A172 (cell line): ENCODE measurements around the gene OFD1. TPM values are rescaled to one million over a fixed set of nuclear protein-coding genes. Genes with fewer than 3 reads are reported as not detected.

Source experiments
- DNase-seq: peaks from one replicate; pipeline ENCODE4 v3.0.0-alpha.2; 2015; ENCODE audit warnings: low spot score
- total RNA-seq: library from RNA; depleted of rRNA; stranded (reverse); fragments of >200 nt; shearing (Covaris generic); gene quantifications from 2 replicates; pipeline ENCODE4 v1.2.3, GENCODE V29; 2014; rRNA removed

OFD1 gene, protein sequence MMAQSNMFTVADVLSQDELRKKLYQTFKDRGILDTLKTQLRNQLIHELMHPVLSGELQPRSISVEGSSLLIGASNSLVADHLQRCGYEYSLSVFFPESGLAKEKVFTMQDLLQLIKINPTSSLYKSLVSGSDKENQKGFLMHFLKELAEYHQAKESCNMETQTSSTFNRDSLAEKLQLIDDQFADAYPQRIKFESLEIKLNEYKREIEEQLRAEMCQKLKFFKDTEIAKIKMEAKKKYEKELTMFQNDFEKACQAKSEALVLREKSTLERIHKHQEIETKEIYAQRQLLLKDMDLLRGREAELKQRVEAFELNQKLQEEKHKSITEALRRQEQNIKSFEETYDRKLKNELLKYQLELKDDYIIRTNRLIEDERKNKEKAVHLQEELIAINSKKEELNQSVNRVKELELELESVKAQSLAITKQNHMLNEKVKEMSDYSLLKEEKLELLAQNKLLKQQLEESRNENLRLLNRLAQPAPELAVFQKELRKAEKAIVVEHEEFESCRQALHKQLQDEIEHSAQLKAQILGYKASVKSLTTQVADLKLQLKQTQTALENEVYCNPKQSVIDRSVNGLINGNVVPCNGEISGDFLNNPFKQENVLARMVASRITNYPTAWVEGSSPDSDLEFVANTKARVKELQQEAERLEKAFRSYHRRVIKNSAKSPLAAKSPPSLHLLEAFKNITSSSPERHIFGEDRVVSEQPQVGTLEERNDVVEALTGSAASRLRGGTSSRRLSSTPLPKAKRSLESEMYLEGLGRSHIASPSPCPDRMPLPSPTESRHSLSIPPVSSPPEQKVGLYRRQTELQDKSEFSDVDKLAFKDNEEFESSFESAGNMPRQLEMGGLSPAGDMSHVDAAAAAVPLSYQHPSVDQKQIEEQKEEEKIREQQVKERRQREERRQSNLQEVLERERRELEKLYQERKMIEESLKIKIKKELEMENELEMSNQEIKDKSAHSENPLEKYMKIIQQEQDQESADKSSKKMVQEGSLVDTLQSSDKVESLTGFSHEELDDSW
- 12.2 and 23.8 TPM in 2 replicates for total RNA-seq

DNA sequence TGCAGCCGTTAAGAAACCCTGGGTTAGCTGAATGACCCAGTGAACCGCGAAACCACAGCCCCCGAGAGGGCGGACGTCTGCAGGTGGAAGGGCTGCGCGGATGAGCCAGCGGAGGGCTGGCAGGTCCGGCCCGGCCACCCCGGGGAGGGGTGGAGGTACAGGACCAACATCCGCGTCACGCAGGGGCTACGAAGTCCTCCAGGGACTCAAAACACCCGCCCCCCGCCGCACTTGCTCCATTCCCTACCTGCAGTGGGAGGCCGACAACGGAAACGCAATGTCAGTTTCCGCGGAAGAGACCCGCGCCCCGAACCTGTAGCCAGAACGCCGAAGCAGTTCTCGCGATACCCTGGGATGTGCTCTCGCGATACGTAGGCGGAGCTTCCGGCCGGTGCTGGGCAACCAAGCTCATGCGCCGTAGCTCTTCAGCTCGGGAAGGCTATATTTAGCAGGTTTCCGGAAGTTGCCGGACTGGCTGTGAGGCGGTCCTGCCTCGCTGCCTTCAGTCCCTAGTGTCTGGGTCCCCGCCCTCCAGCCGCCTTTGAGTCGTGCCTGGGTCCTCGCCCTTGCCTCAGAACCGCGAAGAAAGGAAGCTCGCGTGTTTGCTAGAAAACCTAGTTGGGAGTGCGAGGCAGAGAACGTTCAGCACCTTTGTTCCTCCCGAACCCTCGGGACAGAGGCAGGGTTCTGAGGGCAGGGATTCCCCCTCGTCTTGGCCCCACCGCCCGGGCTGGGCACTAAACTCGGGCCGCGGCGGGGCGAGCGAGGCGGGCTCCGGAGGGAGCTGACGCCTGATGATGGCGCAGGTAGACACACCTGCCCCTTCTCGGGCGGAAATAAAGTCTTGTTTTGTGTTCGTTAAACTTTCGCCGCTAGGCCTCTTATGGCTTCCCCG, at the start of gene OFD1, which contains the start of gene TRAPPC2:
TSS of gene OFD1 (plus strand) at position 471 of the 895 bp plus-strand sequence. CDS start at position 795, 324 bp downstream.
TSS of gene TRAPPC2 (minus strand) at position 343 of the 895 bp plus-strand sequence. CDS start 14,657 bp downstream, outside the sequence.
- peak; percentile 95 for DNase-seq

DNA sequence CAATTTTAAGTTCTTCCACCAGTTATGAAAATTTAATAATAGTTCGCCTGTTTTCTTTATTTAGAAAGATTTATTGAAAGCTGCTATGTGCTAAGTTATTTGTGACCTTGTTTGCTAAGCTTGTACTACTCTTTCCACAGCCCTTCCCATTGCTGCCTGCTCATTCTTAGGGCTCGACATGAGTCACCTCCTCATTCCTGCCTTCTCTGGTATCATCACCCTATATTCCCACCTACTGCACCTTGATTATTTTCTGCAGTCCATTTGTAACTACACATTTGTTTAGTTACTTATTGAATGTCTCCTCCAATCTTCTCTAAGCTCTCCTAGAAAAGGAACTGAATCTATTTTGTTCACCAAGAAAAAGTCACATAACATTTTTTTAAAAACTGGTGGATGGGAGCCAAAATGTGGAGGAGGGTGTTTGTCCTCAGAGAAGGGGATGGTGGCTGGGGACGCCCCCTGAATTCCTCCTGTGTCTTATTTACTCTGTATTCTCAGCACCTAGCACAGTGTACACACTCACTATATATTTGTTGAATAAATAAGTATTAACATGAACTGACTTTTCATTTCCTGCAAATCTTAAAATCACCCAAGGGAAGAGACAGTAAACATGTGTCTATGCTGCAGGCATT, 49.3 kb upstream of the OFD1 start:
- DNase-seq: peak; percentile 52

- no peak for DNase-seq
Measured at GRCh38 chrX:13687203-13687602, 47.3 kb upstream of the OFD1 start.

- DNase-seq: peak; percentile 4
Measured at GRCh38 chrX:13688384-13688957, 46.1 kb upstream of the OFD1 start.

GRCh38 chrX:13688958-13689740, 45.4 kb upstream of the OFD1 start, which contains the start of gene RAB9A:
Gene RAB9A, plus strand, starts transcription at chrX:13689128. Its CDS starts 19,619 bp downstream, at chrX:13708747.
- DNase-seq: peak; percentile 53

DNA sequence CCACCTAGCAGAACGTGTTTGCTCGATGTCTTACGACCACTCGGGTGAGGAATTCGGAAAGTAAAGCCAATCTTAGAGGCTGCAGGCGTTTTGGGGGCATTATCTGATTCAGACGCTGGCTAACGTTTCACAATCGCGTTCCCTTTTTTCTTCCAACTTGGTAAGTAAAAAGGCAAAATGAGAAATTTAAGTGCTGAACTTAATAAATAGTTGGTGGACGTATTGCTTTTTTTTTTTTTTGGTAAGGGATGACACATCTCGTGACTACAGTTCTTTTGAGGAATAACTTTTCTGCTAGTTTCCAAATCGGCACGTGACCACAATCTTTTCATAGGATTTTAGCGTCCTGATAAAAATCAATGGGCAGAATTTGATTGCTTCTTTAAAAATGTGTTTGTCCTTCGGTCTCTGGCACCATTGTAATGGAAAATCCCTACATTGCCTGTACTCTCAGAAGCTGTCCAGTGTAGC, 44.8 kb upstream of the OFD1 start:
- peak; percentile 13 for DNase-seq

- DNase-seq: no peak
Measured at GRCh38 chrX:13690836-13691235, 43.7 kb upstream of the OFD1 start.

DNA sequence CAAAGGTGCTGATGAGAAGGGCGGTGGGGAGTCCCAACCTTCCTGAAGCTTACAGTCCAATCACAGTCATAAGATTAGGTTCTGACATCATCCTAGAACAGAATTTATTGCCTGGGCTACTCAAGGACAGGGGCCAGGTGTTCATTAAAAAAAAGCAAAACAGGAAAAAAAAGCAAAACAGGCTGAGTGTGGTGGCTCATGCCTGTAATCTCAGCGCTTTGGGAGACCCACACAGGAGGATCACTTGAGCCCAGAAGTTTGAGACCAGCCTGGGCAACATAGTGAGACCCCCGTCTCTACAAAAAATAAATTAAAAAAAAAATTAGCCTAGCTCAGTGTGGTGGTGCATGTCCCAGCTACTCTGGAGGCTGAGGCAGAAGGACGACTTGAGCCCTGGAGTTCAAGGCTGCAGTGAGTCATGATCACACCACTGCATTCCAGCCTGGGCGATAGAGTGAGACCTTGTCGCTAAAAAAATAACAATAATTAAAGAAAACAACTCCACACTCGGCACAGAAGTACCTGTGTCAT, 42.6 kb upstream of the OFD1 start:
- peak; percentile 42 for DNase-seq

- DNase-seq: no peak
Measured at GRCh38 chrX:13692771-13693231, 41.7 kb upstream of the OFD1 start.

DNA sequence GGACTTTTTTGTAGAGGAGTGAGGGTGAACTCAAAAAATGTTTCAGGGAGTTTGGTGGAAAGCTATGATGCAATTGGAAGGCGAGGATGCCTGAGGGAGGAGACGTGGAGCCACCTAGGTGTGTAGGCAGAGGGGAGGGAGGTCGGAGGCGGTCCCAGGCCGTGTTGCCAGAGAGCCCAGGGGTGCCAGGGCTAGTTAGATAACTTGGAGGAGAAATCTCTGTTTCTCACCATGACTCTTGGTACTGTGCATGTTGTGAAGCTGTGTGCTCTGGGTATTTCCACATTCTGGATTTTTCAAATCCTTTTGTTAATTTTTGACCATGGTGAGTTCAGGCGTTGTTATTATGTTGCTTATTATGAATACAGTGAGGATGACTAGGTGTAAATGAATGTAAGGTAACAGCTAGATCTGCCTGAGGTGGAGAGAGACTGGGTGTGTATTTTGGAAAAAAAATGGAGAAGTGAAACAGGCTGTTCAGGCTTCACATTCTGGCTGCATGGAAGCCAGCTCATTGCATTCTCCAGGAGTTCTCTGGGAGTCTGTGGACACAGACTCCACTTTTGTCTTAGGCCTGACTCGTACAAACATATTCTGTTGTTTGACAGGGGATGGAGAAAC, 41.1 kb upstream of the OFD1 start:
- no peak for DNase-seq

DNA sequence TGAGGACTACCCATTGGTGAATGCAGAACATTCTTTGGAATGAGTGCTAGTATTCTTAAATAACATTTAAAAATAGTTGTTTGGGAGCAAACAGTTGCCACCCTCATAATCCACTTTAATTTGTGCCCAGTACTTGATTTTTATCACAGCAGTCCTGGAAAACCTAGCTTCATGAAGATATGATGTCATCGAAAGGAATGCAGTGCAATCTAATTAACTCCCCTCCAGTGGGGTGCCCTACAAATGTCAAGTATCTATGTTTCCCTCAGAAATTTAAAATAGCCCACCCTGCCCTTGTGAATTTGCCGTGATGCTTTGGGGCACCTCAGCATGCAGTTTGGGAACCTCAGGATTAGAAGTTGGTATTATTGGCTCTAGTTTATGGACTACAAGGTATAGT, 40.2 kb upstream of the OFD1 start:
- peak; percentile 18 for DNase-seq

DNA sequence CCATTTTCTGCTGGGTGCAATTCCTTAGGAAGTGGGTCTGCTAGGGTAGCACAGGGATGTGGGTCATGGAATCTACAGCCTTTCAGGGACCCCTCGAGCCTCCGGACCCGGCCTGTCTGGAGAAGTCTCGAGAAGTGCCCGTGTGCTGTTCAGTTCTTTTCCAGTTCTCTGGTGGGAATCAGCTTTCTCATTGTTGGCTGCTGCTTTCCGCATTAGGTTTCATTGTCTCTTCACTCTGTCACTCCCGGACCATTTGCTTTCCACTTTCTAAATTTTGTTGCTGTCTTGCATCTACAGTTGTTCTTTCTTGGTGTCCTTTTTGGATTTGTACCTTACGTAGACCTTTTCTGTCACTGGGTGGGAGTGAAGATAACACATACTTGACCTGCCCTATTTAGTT, 39.6 kb upstream of the OFD1 start:
- no peak for DNase-seq

- DNase-seq: no peak
Measured at GRCh38 chrX:13695601-13696115, 38.9 kb upstream of the OFD1 start.

GRCh38 chrX:13697455-13697854, 37.1 kb upstream of the OFD1 start:
- no peak for DNase-seq

- no peak for DNase-seq
Measured at GRCh38 chrX:13697976-13698375, 36.6 kb upstream of the OFD1 start.

DNA sequence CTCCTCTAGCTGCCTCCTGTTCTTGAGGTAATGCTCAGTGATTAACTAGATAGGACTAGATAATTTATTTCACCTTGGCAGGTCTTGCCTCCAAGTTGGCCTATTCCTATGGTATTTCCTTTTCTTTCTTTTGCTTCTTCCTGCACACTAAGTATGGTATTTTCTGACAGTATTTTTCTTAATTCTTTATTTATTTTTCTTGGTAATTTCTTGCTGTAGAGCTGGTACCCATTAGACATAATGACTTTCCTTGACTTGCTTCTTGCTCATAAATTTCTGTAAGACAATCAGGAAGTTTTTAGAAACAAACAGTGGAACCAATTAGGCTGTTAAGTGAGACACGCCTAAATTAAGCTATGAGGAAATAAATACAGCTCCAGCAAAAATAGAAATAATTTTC, 36.1 kb upstream of the OFD1 start:
- no peak for DNase-seq

GRCh38 chrX:13699183-13699826, 35.2 kb upstream of the OFD1 start:
- DNase-seq: peak; percentile 33

- no peak for DNase-seq
Measured at GRCh38 chrX:13700380-13700779, 34.2 kb upstream of the OFD1 start.
